Body of pancreas (tissue), 4 donors: ENCODE data around the gene TMEM154. TPM values are rescaled to one million over a fixed set of nuclear protein-coding genes. Genes with fewer than 3 reads are reported as not detected.

ENCODE experiments used
- ATAC-seq: fragments of 150-250 bp; one replicate; pipeline ENCODE4 v1.9.1; 2016
- DNase-seq, 4 donors: peaks; one replicate each; pipeline ENCODE4 v3.0.0-alpha.2; 2019
- H3K27ac ChIP-seq, 4 donors: fragments of 200-600 bp; sonication (generic); 1 replicate in 3 of 4; 2 replicates in 1 of 4; pipeline versions ENCODE4 v1.5.1 to v1.6.1; 2016 to 2019; ENCODE audit warnings: mild to moderate bottlenecking in 1 of 4, mixed read lengths in 1 of 4, moderate library complexity in 1 of 4
- H3K27me3 ChIP-seq, 2 donors: fragments of 200-600 bp; sonication (generic); one replicate each; pipeline ENCODE4 v1.6.0; 2016; ENCODE audit warnings: mild to moderate bottlenecking in 1 of 2
- H3K36me3 ChIP-seq, 2 donors: fragments of 200-600 bp; sonication (generic); replicated peaks in 1 of 2; 2 replicates each; pipeline ENCODE4 v1.5.1; 2016; ENCODE audit warnings: low read depth in 2 of 2; ENCODE audit not compliant: insufficient read depth in 1 of 2
- H3K4me1 ChIP-seq: fragments of 200-600 bp; sonication (generic); one replicate; pipeline ENCODE4 v1.6.0; 2016
- H3K4me3 ChIP-seq, 2 donors: fragments of 200-600 bp; sonication (generic); 1 replicate in 1 of 2; 2 replicates in 1 of 2; pipeline ENCODE4 v1.5.1; 2016 to 2019
- H3K9me3 ChIP-seq, 3 donors: fragments of 200-600 bp; sonication (generic); 1 replicate in 2 of 3; 2 replicates in 1 of 3; pipeline ENCODE4 v1.5.1; 2016
- CTCF ChIP-seq, 7 experiments: fragments of 450-650 bp in 4 of 7; fragments of 200-600 bp in 3 of 7; sonication (generic) in 3 of 7; IDR thresholded peaks; one replicate each; pipeline ENCODE4 v1.5.1; 2016 to 2019; ENCODE audit warnings: antibody characterized with exemption in 7 of 7
- POLR2A ChIP-seq, 3 donors: fragments of 450-650 bp; IDR thresholded peaks; one replicate each; pipeline ENCODE4 v1.6.1; 2016; ENCODE audit warnings: antibody characterized with exemption in 3 of 3, mild to moderate bottlenecking in 2 of 3
- WGBS, 2 donors: methylation state at CpG; one replicate each; pipeline ENCODE4 v1.1.5; 2017; 5-methylcytosine and 5-hydroxymethylcytosine counted together
- intact Hi-C: fragments of 100-400 bp; cut with DNase I; formaldehyde crosslinking; loops from one replicate; pipeline ENCODE4 v1.15.1; 2023
- total RNA-seq, 2 donors: library from RNA; depleted of rRNA; stranded (reverse); fragments of >200 nt; gene quantifications; one replicate each; pipeline ENCODE4 v1.1.0, GENCODE V29; 2016

Gene TMEM154
- total RNA-seq, 2 donors from 2014 or later, result under 0.01 to 0.52 TPM

GRCh38 chr4:152651473-152652060 lies 28.2 kb downstream of the TMEM154 start:
- no peaks in the 10 kb centered on the region for H3K4me1 ChIP-seq
- H3K36me3 ChIP-seq, result no peaks in the 10 kb centered on the region
- DNase-seq, result no peak
- no peak overlapping the region for H3K27ac ChIP-seq
- ATAC-seq, result no peak
- no peak overlapping the region for H3K4me3 ChIP-seq
- TF ChIP-seq CTCF (IDR thresholded peaks at IDR 0.05) (no peak), POLR2A (IDR thresholded peaks at IDR 0.05) (no peak)
- no peaks in the 10 kb centered on the region for H3K27me3 ChIP-seq
- peaks cover 0 to 4% (median 0%) of the 10 kb centered on the region in 3 donors for H3K9me3 ChIP-seq
- intact Hi-C loops, result no loop called here

- Histone ChIP-seq H3K36me3 (no peaks in the 10 kb centered on the region), H3K4me3 (no peak overlapping the region), H3K4me1 (no peaks in the 10 kb centered on the region), H3K9me3 (no peaks in the 10 kb centered on the region), H3K27ac (no peak overlapping the region), H3K27me3 (no peaks in the 10 kb centered on the region)
- TF ChIP-seq POLR2A (IDR thresholded peaks at IDR 0.05), result no peak
- no peak for TF ChIP-seq CTCF (IDR thresholded peaks at IDR 0.05)
- 73 to 89% methylated on average over 3 of the region's 3 CpGs for WGBS, 2 donors
- ATAC-seq (no peak), DNase-seq (no peak)
- intact Hi-C loops, result loop anchor here (10.0 kb wide), 1 partner anchor 141 kb away; no protein-coding TSS in a partner anchor
These were observed 33.6 kb downstream of the TMEM154 start for GRCh38 chr4:152646221-152646620.

- ATAC-seq, result no peak
These were observed 35.7 kb downstream of the TMEM154 start for GRCh38 chr4:152644130-152644529.

GRCh38 chr4:152643153-152644035 lies 36.4 kb downstream of the TMEM154 start:
- peaks cover 5% of the 10 kb centered on the region for H3K4me1 ChIP-seq
- no peaks in the 10 kb centered on the region for H3K36me3 ChIP-seq
- 67 to 82% methylated on average over 8 of the region's 8 CpGs for WGBS, 2 donors
- H3K4me3 ChIP-seq, result no peak overlapping the region
- DNase-seq, result peak in 1 of 4 donors; percentile 17
- H3K9me3 ChIP-seq, result no peaks in the 10 kb centered on the region
- intact Hi-C loops, result loop anchor here (10.0 kb wide), 1 partner anchor 139 kb away; no protein-coding TSS in a partner anchor
- ATAC-seq, result no peak
- TF ChIP-seq CTCF (IDR thresholded peaks at IDR 0.05) (no peak), POLR2A (IDR thresholded peaks at IDR 0.05) (no peak)
- no peak overlapping the region for H3K27ac ChIP-seq
- no peaks in the 10 kb centered on the region for H3K27me3 ChIP-seq

More at GRCh38 chr4:152644130-152644529, 35.7 kb downstream of the TMEM154 start:
- no peaks in the 10 kb centered on the region for H3K36me3 ChIP-seq
- H3K4me1 ChIP-seq, result peaks cover 5% of the 10 kb centered on the region
- no peak for TF ChIP-seq CTCF (IDR thresholded peaks at IDR 0.05)
- TF ChIP-seq POLR2A (IDR thresholded peaks at IDR 0.05), result no peak
- H3K4me3 ChIP-seq, result no peak overlapping the region
- intact Hi-C loops, result loop anchor here (10.0 kb wide), 1 partner anchor 139 kb away; no protein-coding TSS in a partner anchor
- no peak for DNase-seq
- H3K27me3 ChIP-seq, result no peaks in the 10 kb centered on the region
- no peaks in the 10 kb centered on the region for H3K9me3 ChIP-seq
- no peak overlapping the region for H3K27ac ChIP-seq
- 45 to 59% methylated on average over 4 of the region's 4 CpGs for WGBS, 2 donors
